Natural killer cell treated with Interleukin-12 subunit alpha and Interleukin-12 subunit beta and Interleukin-15 and Interleukin-18, amount 100 ng/mL, for 72 hours (primary cell): Measurements from ENCODE around the gene C10orf62. TPM values are rescaled to one million over a fixed set of nuclear protein-coding genes. Genes with fewer than 3 reads are reported as not detected.

Experiments
- ATAC-seq, 2 donors: fragments of 150-1000 bp; cut with Tn5 transposase in 1 of 2; sonication (Bioruptor Pico), chemical (Tn5 transposase) in 1 of 2; 2 replicates each; pipeline ENCODE4 v1.10.0; 2021
- DNase-seq: peaks from one replicate; pipeline ENCODE4 v3.0.0; 2022; ENCODE audit warnings: low spot score
- H3K27ac Mint-ChIP-seq, 2 donors: 1 replicate in 1 of 2; 2 replicates in 1 of 2; pipeline ENCODE4 v1.8.0; 2022; ENCODE audit warnings: mixed read lengths in 2 of 2, mild to moderate bottlenecking in 1 of 2, moderate library complexity in 1 of 2
- H3K27me3 Mint-ChIP-seq, 2 donors: 1 replicate in 1 of 2; 2 replicates in 1 of 2; pipeline ENCODE4 v1.8.0; 2022; ENCODE audit warnings: mixed read lengths in 2 of 2
- H3K36me3 Mint-ChIP-seq: one replicate; pipeline ENCODE4 v1.8.0; 2022; ENCODE audit warnings: mixed read lengths
- H3K4me1 Mint-ChIP-seq, 2 donors: 1 replicate in 1 of 2; 2 replicates in 1 of 2; pipeline ENCODE4 v1.8.0; 2022; ENCODE audit warnings: low read depth in 2 of 2, mixed read lengths in 2 of 2, mild to moderate bottlenecking in 1 of 2
- H3K4me3 Mint-ChIP-seq: one replicate; pipeline ENCODE4 v1.8.0; 2022; ENCODE audit warnings: mixed read lengths
- H3K9me3 Mint-ChIP-seq: 2 replicates; pipeline ENCODE4 v1.8.0; 2022; ENCODE audit warnings: mixed read lengths
- total RNA-seq, 2 donors: library from RNA; stranded (reverse); gene quantifications; one replicate each; pipeline ENCODE4 v1.2.3, GENCODE V29; 2022

Gene C10orf62
- total RNA-seq, 2 donors from 2014 or later = not detected

DNA sequence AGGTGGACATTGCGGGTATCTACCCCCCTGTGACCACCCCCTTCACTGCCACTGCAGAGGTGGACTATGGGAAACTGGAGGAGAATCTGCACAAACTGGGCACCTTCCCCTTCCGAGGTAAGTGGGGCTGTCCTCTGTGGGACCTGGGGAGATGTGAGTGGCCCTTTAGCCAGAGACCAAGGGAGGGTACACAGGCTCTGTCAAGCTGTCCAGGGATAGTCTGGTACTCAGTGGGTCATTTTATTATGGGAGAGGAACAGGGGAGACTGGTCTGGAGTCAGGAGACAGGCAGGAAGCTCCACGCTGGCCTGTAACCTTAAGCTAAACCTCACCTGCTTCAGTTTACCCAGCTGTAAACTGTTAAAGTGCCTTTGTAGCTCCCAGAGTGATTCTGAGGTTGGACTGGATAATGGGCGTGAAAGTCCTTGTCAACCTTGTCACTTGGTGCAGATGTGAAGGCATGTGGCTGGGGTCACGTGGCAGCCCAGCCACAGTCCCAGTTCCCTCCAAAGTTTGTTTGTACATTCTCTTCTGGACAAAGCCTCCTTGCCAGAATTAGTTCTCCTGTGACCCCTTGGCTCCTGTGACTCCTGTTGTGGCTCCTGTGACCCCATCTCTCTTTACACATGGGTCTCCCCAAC is 4.6 kb upstream of the C10orf62 start:
- ATAC-seq = no peak
- DNase-seq = peak; percentile 20
- H3K27ac Mint-ChIP-seq = no peak overlapping the region

DNA sequence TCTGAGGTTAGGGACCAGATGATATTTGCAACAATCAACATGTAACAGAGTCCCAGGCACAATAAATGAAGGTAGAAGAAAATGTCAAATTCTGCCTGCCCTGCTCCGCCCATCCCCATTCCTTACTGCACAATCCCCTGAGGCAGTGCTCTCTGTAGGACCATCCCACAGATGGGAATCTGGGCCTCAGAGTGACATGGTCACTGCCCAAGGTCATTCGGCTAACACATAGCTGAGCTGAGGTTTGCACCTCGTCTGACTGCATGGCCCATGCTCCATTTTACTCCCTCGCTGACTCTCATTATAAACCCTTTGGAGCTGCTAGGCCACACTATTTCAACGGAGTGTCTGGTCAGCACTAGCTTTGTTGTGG is 4.1 kb upstream of the C10orf62 start:
- DNase-seq = peak; percentile 8
- Mint-ChIP-seq H3K4me3 (no peak overlapping the region), H3K9me3 (no peaks in the 10 kb centered on the region), H3K4me1 (peaks cover 10 to 12% of the 10 kb centered on the region in 2 donors), H3K36me3 (no peaks in the 10 kb centered on the region), H3K27me3 (peaks cover 0 to 2% of the 10 kb centered on the region in 2 donors), H3K27ac (no peak overlapping the region)
- no peak for ATAC-seq

More for the DNA sequence above, 4.6 kb upstream of the C10orf62 start:
- Mint-ChIP-seq H3K36me3 (no peaks in the 10 kb centered on the region), H3K4me1 (peaks cover 5 to 7% of the 10 kb centered on the region in 2 donors), H3K9me3 (no peaks in the 10 kb centered on the region), H3K4me3 (no peak overlapping the region), H3K27me3 (peaks cover 0 to 2% of the 10 kb centered on the region in 2 donors)

DNA sequence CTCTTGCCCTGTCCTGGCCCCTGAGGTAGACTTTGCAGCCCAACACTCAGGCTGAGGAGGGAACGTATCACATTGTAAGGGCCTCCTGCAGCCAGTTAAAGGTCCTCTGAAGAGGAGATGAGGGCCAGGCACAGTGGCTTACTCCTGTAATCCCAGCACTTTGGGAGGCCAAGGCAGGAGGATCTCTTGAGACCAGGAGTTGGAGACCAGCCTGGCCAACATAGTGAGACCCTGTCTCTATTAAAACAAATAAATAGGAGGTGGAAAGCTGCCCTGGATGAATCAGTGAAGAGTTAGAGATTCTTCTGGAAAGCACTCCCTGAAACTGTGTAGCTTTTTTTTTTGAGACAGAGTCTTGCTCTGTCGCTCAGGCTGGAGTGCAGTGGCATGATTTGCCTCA is 2.3 kb upstream of the C10orf62 start:
- no peak for ATAC-seq
- H3K36me3 Mint-ChIP-seq = no peaks in the 10 kb centered on the region
- H3K9me3 Mint-ChIP-seq = no peaks in the 10 kb centered on the region
- peaks cover 0 to 4% of the 10 kb centered on the region in 2 donors for H3K27me3 Mint-ChIP-seq
- peaks cover 18 to 19% of the 10 kb centered on the region in 2 donors for H3K4me1 Mint-ChIP-seq
- peak; percentile 29 for DNase-seq
- H3K27ac Mint-ChIP-seq = no peak overlapping the region
- no peak overlapping the region for H3K4me3 Mint-ChIP-seq

DNA sequence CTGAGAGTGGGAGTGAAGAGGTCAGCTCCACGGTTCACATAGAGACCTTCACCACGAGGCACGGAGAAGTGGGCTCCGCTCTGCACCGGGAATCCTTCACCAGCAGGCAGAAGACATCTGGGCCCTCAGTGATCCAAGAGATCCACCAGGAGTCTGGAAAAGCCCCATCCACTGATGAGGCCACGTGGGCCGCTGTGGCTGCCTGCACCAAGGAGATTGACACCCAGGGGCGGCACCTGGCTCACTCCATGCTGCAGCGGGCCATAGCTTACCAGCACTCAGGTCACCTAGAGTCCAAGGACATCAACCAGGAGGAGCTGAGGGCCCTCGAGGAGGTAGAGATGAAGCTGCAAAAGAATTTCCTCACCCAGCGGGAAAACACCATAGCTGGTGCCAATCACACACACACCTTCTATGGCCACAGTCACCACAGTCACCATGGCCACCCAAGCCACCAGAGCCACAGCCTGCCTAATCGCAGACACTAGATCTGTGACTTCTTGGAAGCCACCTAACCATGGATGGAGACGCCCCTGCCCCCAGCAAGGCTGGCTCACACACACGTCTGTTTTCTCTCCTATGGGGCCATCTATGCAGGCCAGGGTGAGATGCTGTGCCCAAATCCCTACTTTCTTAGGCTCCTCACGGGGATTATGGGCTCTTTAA is 694 bp downstream of the C10orf62 start:
- no peaks in the 10 kb centered on the region for H3K9me3 Mint-ChIP-seq
- peak overlapping the region; percentile 23 to 40 for H3K27ac Mint-ChIP-seq
- H3K36me3 Mint-ChIP-seq = no peaks in the 10 kb centered on the region
- DNase-seq (peak; percentile 66), ATAC-seq (peak; percentile 89 to 92)
- H3K27me3 Mint-ChIP-seq = peaks cover 0 to 4% of the 10 kb centered on the region in 2 donors
- peak overlapping the region; percentile 34 for H3K4me3 Mint-ChIP-seq
- peaks cover 18 to 19% of the 10 kb centered on the region in 2 donors for H3K4me1 Mint-ChIP-seq

DNA sequence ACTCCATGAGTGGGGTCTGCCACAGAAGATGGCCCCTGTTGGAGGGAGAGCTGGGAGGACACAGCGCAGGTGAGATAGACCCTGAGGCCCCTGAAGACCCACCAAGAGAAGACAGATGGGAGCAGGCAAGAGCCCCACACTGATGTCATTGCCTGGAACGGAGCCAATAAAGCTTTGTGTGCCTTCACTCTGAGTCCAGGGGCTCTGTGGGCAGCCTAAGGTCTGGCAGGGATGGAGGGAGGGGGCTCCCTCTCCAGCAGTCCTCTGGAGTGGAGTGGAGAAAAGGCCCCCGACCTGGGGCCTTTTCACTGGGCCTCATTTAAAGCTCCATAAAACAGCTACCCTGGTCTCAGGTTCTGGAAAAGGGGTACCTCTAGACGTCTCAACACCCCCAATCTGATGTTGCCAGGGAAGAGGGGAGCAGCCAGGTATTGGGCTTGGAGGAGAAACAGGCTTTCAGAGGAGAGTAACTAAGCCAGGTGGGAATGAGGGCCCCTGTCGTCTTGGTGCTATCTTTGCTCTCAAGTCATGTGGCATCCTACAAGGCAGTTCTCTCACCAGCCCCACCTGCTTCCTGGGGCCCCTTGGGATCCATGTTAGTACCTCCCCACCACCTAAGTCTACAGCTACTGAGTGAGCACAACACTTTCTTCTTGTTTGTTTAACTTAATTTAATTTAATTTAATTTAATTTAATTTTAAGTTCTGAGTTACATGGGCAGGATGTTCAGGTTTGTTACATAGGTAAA is 1.4 kb downstream of the C10orf62 start:
- peaks cover 18 to 19% of the 10 kb centered on the region in 2 donors for H3K4me1 Mint-ChIP-seq
- no peaks in the 10 kb centered on the region for H3K9me3 Mint-ChIP-seq
- no peaks in the 10 kb centered on the region for H3K36me3 Mint-ChIP-seq
- ATAC-seq = no peak
- DNase-seq = peak; percentile 37
- peaks cover 0 to 4% of the 10 kb centered on the region in 2 donors for H3K27me3 Mint-ChIP-seq
- H3K4me3 Mint-ChIP-seq = peak overlapping the region; percentile 34
- H3K27ac Mint-ChIP-seq = peak overlapping the region; percentile 23 to 40

DNA sequence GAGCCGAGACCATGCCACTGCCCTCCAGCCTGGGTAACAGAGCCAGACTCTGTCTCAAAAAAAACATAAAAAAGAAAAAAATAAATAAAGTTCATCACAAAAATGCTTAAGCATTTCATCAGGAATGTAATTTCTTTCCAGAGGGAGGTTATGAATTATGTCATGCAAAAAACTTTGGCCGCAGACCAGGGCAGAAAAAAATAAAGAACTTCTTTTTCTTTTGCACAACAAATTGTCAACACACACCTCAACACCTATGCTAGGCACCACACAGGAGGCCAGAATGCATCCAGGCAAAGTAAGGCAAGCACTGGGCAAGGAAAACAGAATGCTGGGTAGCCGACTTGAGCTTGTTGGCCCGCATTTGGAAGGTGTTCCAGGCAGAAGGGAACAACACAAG is 3.9 kb downstream of the C10orf62 start:
- Mint-ChIP-seq H3K4me3 (no peak overlapping the region), H3K27ac (no peak overlapping the region), H3K9me3 (no peaks in the 10 kb centered on the region), H3K4me1 (peaks cover 18 to 19% of the 10 kb centered on the region in 2 donors), H3K27me3 (peaks cover 0 to 4% of the 10 kb centered on the region in 2 donors), H3K36me3 (no peaks in the 10 kb centered on the region)
- ATAC-seq = no peak
- no peak for DNase-seq

DNA sequence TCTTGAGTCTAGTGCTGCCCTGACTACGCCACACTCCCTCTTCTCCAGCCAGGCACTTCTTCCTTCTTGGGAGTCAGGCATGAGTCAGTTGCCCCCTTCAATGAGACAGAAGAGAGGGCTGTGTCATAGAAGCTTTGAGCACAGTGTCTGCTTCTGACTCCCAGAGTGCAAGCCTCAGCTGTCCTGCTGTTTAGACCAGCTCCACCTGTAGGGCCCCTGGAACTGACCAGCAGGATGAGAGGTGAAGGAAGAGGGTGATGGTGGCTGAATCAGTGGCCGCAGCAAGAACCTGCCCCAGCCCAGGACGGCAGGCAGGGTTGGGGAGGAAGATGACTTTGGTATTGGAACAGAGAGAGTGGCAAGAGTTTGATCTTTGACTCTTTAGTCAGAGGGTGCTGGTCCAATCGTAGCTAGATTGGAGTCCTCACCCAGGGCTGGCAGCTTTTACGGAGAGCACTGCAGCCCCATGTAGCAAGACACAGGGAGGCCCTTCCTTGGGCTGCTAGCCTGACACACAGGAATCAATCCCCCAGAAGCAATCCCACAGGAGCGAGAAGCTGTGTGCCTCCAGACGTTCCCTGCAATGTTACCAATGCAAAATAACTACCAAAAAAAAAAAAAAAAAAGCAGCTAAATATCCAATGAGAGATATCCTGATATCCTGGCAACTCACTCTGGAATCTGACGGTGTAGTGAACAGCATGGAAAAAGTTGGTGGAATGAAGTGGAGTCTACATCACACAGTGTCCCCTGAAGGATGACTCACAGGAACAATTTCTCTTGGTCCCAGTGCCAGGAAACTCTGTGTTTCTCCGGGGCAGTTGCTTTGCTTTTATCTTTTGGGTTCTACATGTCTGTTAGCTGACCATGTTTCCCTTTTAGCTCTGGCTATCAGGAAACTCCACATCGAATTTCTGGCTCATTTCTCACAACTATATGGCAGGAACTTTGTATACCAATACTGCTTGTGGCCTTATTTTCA is 6.9 kb downstream of the C10orf62 start:
- Mint-ChIP-seq H3K4me3 (no peak overlapping the region), H3K9me3 (no peaks in the 10 kb centered on the region), H3K27me3 (no peaks in the 10 kb centered on the region), H3K4me1 (peaks cover 2 to 4% of the 10 kb centered on the region in 2 donors), H3K27ac (no peak overlapping the region), H3K36me3 (no peaks in the 10 kb centered on the region)
- peak in 1 of 2 donors; percentile 43 for ATAC-seq
- peak; percentile 15 for DNase-seq

DNA sequence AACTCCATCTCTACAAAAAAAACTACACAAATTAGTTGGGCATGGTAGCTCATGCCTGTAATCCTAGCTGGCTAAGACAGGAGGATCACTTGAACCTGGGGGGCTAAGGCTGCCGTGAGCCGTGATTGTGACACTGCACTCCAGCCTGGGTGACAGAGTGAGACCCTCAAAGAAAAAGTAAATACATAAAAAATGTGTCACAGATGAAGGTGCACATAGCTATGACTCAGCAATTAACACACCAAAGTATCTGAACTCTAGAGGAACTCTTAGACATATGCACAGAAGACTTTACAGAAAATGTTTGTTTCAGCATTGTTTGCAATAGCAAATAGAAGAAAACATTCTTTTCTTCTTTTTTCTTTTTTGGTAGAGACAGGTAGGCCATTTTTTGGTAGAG is 8.3 kb downstream of the C10orf62 start:
- DNase-seq (no peak), ATAC-seq (no peak)
- H3K27ac Mint-ChIP-seq = no peak overlapping the region
- H3K27me3 Mint-ChIP-seq = no peaks in the 10 kb centered on the region
- no peak overlapping the region for H3K4me3 Mint-ChIP-seq
- no peaks in the 10 kb centered on the region for H3K9me3 Mint-ChIP-seq
- no peaks in the 10 kb centered on the region for H3K36me3 Mint-ChIP-seq
- no peaks in the 10 kb centered on the region for H3K4me1 Mint-ChIP-seq

DNA sequence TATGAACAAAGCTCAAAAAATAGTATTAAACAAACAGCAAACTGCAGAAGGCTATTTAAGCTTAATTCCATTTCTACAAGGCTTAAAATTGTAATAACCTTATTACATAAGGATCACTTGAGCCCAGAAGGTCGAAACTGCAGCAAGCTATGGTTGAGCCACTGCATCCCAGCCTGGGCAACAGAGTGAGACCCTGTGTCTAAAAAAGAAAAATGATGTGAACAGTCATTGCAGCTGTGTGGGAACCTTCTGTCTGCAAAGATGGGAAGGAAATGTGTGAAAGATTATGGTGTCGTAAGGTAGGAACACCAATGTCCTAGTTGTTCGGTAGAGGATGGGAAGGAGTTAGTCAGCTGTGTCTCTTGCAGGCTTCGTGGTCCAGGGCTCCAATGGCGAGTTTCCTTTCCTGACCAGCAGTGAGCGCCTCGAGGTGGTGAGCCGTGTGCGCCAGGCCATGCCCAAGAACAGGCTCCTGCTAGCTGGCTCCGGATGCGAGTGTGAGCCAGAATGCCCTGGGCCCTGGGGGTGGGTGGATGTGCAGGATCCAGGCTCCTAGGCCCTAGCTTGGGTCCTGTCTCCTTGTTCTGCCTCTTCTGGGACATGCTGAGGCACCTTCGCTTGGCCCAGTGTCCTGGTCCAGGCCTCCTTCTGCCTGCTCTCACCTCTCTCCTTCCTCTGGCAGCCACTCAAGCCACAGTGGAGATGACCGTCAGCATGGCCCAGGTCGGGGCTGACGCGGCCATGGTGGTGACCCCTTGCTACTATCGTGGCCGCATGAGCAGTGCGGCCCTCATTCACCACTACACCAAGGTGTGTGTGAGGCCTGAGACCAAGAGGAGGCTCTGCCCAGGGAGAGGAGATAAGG is 9.1 kb downstream of the C10orf62 start:
- Mint-ChIP-seq H3K27ac (no peak overlapping the region), H3K36me3 (no peaks in the 10 kb centered on the region), H3K4me3 (no peak overlapping the region)

DNA sequence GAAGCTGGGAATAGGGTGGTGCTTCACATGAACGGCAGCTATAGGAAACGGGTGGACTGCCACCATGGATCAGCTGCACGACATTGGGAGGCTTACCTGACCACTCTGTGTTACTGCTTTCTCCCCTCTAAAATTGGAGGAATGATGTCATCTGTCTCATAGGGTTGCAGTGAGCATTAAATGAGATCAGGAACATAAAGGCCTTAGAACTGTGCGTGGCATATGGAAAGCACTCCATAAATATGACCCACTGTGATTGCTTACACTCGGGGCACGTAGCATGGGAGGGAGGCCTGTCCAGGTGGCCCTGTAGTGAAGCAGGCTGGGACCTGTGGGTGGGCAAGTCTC is 9.7 kb downstream of the C10orf62 start:
- DNase-seq = peak; percentile 41

More for the DNA sequence above, 9.1 kb downstream of the C10orf62 start:
- no peaks in the 10 kb centered on the region for H3K9me3 Mint-ChIP-seq
- DNase-seq (peak; percentile 41), ATAC-seq (peak in 1 of 2 donors; percentile 17)
- H3K27me3 Mint-ChIP-seq = no peaks in the 10 kb centered on the region
- H3K4me1 Mint-ChIP-seq = no peaks in the 10 kb centered on the region

DNA sequence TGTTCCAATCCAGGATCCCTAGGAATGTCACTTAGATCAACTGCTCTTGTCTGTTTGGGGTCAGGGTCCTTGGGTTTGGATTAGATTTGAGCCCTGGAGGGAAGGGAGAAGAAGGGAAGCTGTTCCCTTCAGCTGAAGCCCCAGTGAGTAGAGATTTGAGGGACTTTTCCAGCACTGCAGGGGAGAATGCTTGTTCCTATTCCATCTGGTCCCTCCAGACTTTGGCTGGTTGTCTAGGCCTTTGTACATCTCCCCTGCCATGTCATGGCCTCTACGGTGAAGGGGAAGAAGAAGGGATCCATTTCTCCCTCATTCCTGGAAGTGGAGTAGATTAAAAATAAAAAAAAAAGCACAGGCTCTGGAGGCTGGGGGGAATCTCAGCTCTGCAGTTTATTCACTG is 11.1 kb downstream of the C10orf62 start:
- H3K4me1 Mint-ChIP-seq = no peaks in the 10 kb centered on the region
- H3K27ac Mint-ChIP-seq = no peak overlapping the region

More for the DNA sequence above, 9.7 kb downstream of the C10orf62 start:
- Mint-ChIP-seq H3K27ac (no peak overlapping the region), H3K4me1 (no peaks in the 10 kb centered on the region), H3K36me3 (no peaks in the 10 kb centered on the region), H3K4me3 (no peak overlapping the region), H3K9me3 (no peaks in the 10 kb centered on the region), H3K27me3 (no peaks in the 10 kb centered on the region)
- ATAC-seq = no peak

DNA sequence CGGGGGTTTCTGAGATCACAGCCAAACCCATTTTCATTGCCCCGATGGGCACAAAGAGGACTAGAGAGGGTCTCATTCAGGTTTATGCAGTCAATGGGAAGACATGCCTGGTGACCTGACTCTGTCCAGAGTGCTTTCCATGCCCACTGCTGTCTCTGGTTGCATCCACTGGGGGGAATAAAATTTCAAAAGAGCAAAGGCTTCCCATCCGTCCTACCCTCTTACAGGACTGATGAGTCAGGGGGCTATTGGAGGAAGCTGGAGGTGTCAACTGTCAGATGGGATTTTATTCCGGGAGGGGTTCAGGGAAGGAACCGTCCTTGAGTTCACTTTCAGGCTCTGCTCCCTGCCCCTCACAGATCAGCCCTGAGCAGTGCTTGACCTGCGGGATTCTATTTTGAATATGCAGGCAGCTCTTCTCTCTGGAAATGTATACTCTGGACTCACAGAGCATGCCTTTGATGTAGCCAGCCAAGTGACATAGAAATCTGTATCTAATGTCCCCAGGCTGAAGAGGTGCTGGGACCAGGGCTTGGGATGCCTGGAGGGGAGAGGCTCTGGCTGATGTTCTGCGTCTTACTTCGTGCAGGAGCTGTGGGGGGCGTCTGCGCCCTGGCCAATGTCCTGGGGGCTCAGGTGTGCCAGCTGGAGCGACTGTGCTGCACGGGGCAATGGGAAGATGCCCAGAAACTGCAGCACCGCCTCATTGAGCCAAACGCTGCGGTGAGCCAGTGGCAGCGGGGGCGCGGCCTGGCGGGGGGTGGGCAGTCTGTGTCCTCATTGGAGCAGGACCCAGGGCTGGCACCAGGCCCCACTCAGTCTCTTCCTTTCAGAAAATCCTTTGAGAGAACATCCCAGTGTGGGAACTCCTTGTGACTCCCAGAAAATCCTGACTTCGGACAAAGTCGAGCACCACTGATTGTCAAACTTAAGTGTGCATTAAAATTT is 12.0 kb downstream of the C10orf62 start:
- Mint-ChIP-seq H3K4me1 (no peaks in the 10 kb centered on the region), H3K4me3 (no peak overlapping the region)

More for the DNA sequence above, 11.1 kb downstream of the C10orf62 start:
- no peaks in the 10 kb centered on the region for H3K27me3 Mint-ChIP-seq
- H3K36me3 Mint-ChIP-seq = no peaks in the 10 kb centered on the region
- H3K9me3 Mint-ChIP-seq = no peaks in the 10 kb centered on the region
- no peak overlapping the region for H3K4me3 Mint-ChIP-seq
- no peak for ATAC-seq
- DNase-seq = no peak

More for the DNA sequence above, 12.0 kb downstream of the C10orf62 start:
- Mint-ChIP-seq H3K27me3 (no peaks in the 10 kb centered on the region), H3K27ac (no peak overlapping the region), H3K9me3 (no peaks in the 10 kb centered on the region), H3K36me3 (no peaks in the 10 kb centered on the region)
- DNase-seq (no peak), ATAC-seq (no peak)
